ENCODE results near the gene TMTC4.

TMTC4 gene

GRCh38 chr13:100665403-100665802 is 9.2 kb downstream of the TMTC4 start:
- DNase-seq (ENCODE audit: insufficient read length) (no peak), FAIRE-seq (no peak)
- no peak for TF ChIP-seq POLR2A (IDR thresholded peaks at IDR 0.05; ENCODE audit: low read depth, low read length)
- TF ChIP-seq TAF1 (IDR thresholded peaks at IDR 0.05; ENCODE audit: borderline replicate concordance, low read depth, low read length): no peak
- TF ChIP-seq POLR2AphosphoS5 (IDR thresholded peaks at IDR 0.05; ENCODE audit: low read depth, low read length): no peak

GRCh38 chr13:100664171-100664900 is 10.3 kb downstream of the TMTC4 start:
- DNase-seq (ENCODE audit: insufficient read length) (no peak), FAIRE-seq (no peak)
- TF ChIP-seq TAF1 (IDR thresholded peaks at IDR 0.05; ENCODE audit: borderline replicate concordance, low read depth, low read length): no peak
- TF ChIP-seq POLR2AphosphoS5 (IDR thresholded peaks at IDR 0.05; ENCODE audit: low read depth, low read length): no peak
- TF ChIP-seq POLR2A (IDR thresholded peaks at IDR 0.05; ENCODE audit: low read depth, low read length): no peak

- FAIRE-seq (no peak), DNase-seq (ENCODE audit: insufficient read length) (no peak)
- TF ChIP-seq POLR2A (IDR thresholded peaks at IDR 0.05; ENCODE audit: low read depth, low read length) (no peak), TAF1 (IDR thresholded peaks at IDR 0.05; ENCODE audit: borderline replicate concordance, low read depth, low read length) (no peak), POLR2AphosphoS5 (IDR thresholded peaks at IDR 0.05; ENCODE audit: low read depth, low read length) (no peak)
Measured at GRCh38 chr13:100662468-100663211, 12.0 kb downstream of the TMTC4 start.

GRCh38 chr13:100660761-100661160 is 13.8 kb downstream of the TMTC4 start:
- no peak for FAIRE-seq
- no peak for DNase-seq (ENCODE audit: insufficient read length)
- TF ChIP-seq TAF1 (IDR thresholded peaks at IDR 0.05; ENCODE audit: borderline replicate concordance, low read depth, low read length) (no peak), POLR2A (IDR thresholded peaks at IDR 0.05; ENCODE audit: low read depth, low read length) (no peak), POLR2AphosphoS5 (IDR thresholded peaks at IDR 0.05; ENCODE audit: low read depth, low read length) (no peak)

GRCh38 chr13:100659578-100659977 is 15.0 kb downstream of the TMTC4 start:
- FAIRE-seq (no peak), DNase-seq (ENCODE audit: insufficient read length) (no peak)
- TF ChIP-seq POLR2AphosphoS5 (IDR thresholded peaks at IDR 0.05; ENCODE audit: low read depth, low read length): no peak
- no peak for TF ChIP-seq POLR2A (IDR thresholded peaks at IDR 0.05; ENCODE audit: low read depth, low read length)
- TF ChIP-seq TAF1 (IDR thresholded peaks at IDR 0.05; ENCODE audit: borderline replicate concordance, low read depth, low read length): no peak

- FAIRE-seq: peak; percentile 30
- TF ChIP-seq POLR2AphosphoS5 (IDR thresholded peaks at IDR 0.05; ENCODE audit: low read depth, low read length) (no peak), TAF1 (IDR thresholded peaks at IDR 0.05; ENCODE audit: borderline replicate concordance, low read depth, low read length) (no peak), POLR2A (IDR thresholded peaks at IDR 0.05; ENCODE audit: low read depth, low read length) (no peak)
- no peak for DNase-seq (ENCODE audit: insufficient read length)
Measured at GRCh38 chr13:100658363-100658762, 16.2 kb downstream of the TMTC4 start.

GRCh38 chr13:100657881-100658315 is 16.7 kb downstream of the TMTC4 start:
- no peak for FAIRE-seq
- TF ChIP-seq POLR2AphosphoS5 (IDR thresholded peaks at IDR 0.05; ENCODE audit: low read depth, low read length) (no peak), POLR2A (IDR thresholded peaks at IDR 0.05; ENCODE audit: low read depth, low read length) (no peak), TAF1 (IDR thresholded peaks at IDR 0.05; ENCODE audit: borderline replicate concordance, low read depth, low read length) (no peak)
- no peak for DNase-seq (ENCODE audit: insufficient read length)

GRCh38 chr13:100652510-100652909 is 22.1 kb downstream of the TMTC4 start:
- FAIRE-seq: no peak
- DNase-seq (ENCODE audit: insufficient read length): no peak
- no peak for TF ChIP-seq POLR2A (IDR thresholded peaks at IDR 0.05; ENCODE audit: low read depth, low read length)
- TF ChIP-seq POLR2AphosphoS5 (IDR thresholded peaks at IDR 0.05; ENCODE audit: low read depth, low read length): no peak
- TF ChIP-seq TAF1 (IDR thresholded peaks at IDR 0.05; ENCODE audit: borderline replicate concordance, low read depth, low read length): no peak

GRCh38 chr13:100650326-100650725 is 24.3 kb downstream of the TMTC4 start:
- DNase-seq (ENCODE audit: insufficient read length): no peak
- TF ChIP-seq POLR2AphosphoS5 (IDR thresholded peaks at IDR 0.05; ENCODE audit: low read depth, low read length) (no peak), TAF1 (IDR thresholded peaks at IDR 0.05; ENCODE audit: borderline replicate concordance, low read depth, low read length) (no peak), POLR2A (IDR thresholded peaks at IDR 0.05; ENCODE audit: low read depth, low read length) (no peak)
- no peak for FAIRE-seq

GRCh38 chr13:100648354-100648753 is 26.2 kb downstream of the TMTC4 start:
- FAIRE-seq (peak; percentile 44), DNase-seq (ENCODE audit: insufficient read length) (no peak)
- TF ChIP-seq TAF1 (IDR thresholded peaks at IDR 0.05; ENCODE audit: borderline replicate concordance, low read depth, low read length): no peak
- no peak for TF ChIP-seq POLR2A (IDR thresholded peaks at IDR 0.05; ENCODE audit: low read depth, low read length)
- no peak for TF ChIP-seq POLR2AphosphoS5 (IDR thresholded peaks at IDR 0.05; ENCODE audit: low read depth, low read length)

GRCh38 chr13:100646871-100647270 is 27.7 kb downstream of the TMTC4 start:
- FAIRE-seq: no peak
- no peak for DNase-seq (ENCODE audit: insufficient read length)
- TF ChIP-seq POLR2AphosphoS5 (IDR thresholded peaks at IDR 0.05; ENCODE audit: low read depth, low read length): no peak
- TF ChIP-seq POLR2A (IDR thresholded peaks at IDR 0.05; ENCODE audit: low read depth, low read length): no peak
- TF ChIP-seq TAF1 (IDR thresholded peaks at IDR 0.05; ENCODE audit: borderline replicate concordance, low read depth, low read length): no peak

Data from GM12892 (cell line).